ENCODE data around the gene SGPP1.

SGPP1 gene

GRCh38 chr14:63654346-63654745 is 73.5 kb downstream of the SGPP1 start:
- no peak for DNase-seq (ENCODE audit: low read depth)
- no peak for TF ChIP-seq CTCF (IDR thresholded peaks at IDR 0.05; ENCODE audit: insufficient read depth, low read depth, low read length, missing control alignments)
- H3K4me3 ChIP-seq (ENCODE audit: low read length) = no peak overlapping the region

GRCh38 chr14:63652406-63652805 is 75.5 kb downstream of the SGPP1 start:
- DNase-seq (ENCODE audit: low read depth) = no peak
- TF ChIP-seq CTCF (IDR thresholded peaks at IDR 0.05; ENCODE audit: insufficient read depth, low read depth, low read length, missing control alignments) = no peak
- no peak overlapping the region for H3K4me3 ChIP-seq (ENCODE audit: low read length)

GRCh38 chr14:63650256-63650952 is 77.5 kb downstream of the SGPP1 start:
- no peak for TF ChIP-seq CTCF (IDR thresholded peaks at IDR 0.05; ENCODE audit: insufficient read depth, low read depth, low read length, missing control alignments)
- no peak for DNase-seq (ENCODE audit: low read depth)
- H3K4me3 ChIP-seq (ENCODE audit: low read length) = no peak overlapping the region

GRCh38 chr14:63647696-63648410 is 80.0 kb downstream of the SGPP1 start:
- no peak for TF ChIP-seq CTCF (IDR thresholded peaks at IDR 0.05; ENCODE audit: insufficient read depth, low read depth, low read length, missing control alignments)
- H3K4me3 ChIP-seq (ENCODE audit: low read length) = no peak overlapping the region
- DNase-seq (ENCODE audit: low read depth) = no peak

- peak; percentile 53 for DNase-seq (ENCODE audit: low read depth)
- no peak overlapping the region for H3K4me3 ChIP-seq (ENCODE audit: low read length)
- no peak for TF ChIP-seq CTCF (IDR thresholded peaks at IDR 0.05; ENCODE audit: insufficient read depth, low read depth, low read length, missing control alignments)
Measured at GRCh38 chr14:63644741-63645140, 83.1 kb downstream of the SGPP1 start.

GRCh38 chr14:63642656-63643382 is 85.0 kb downstream of the SGPP1 start:
- no peak for TF ChIP-seq CTCF (IDR thresholded peaks at IDR 0.05; ENCODE audit: insufficient read depth, low read depth, low read length, missing control alignments)
- H3K4me3 ChIP-seq (ENCODE audit: low read length) = peak overlapping the region; percentile 83
- peak; percentile 7 for DNase-seq (ENCODE audit: low read depth)
